WI38 (cell line): ENCODE measurements around the gene SHROOM3.

Experiments used
- H3K4me3 ChIP-seq: 2 replicates; pipeline ENCODE4 v1.5.1; 2011; ENCODE audit warnings: low read depth, mild to moderate bottlenecking, control low read depth, low read length
- TF ChIP-seq, protein P1 (sequence below): IDR thresholded peaks from 2 replicates; pipeline ENCODE4 v1.5.1; 2012; ENCODE audit warnings: low read depth, mild to moderate bottlenecking, control low read depth, low read length

Gene SHROOM3

DNA sequence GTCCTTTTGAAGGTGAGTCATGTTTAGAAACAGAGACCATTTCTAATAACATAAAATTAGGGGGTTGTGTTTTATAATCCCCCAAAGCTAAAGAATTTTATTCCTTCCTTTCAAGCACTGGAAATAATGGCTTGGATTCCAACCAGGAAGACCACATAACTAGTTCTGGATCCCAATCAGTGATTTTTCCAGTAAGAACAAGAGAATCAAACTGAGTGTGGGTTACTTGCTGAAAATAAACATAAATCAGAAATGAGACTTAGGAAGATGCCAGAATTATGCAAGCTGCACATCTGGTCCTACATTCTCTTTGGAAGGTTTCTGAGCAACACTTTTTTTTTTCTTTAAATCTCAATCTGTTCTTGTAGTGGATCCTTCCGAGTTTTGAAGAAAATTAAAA, 386.6 kb downstream of the SHROOM3 start:
- no peak overlapping the region for H3K4me3 ChIP-seq
- TF ChIP-seq, protein P1, sequence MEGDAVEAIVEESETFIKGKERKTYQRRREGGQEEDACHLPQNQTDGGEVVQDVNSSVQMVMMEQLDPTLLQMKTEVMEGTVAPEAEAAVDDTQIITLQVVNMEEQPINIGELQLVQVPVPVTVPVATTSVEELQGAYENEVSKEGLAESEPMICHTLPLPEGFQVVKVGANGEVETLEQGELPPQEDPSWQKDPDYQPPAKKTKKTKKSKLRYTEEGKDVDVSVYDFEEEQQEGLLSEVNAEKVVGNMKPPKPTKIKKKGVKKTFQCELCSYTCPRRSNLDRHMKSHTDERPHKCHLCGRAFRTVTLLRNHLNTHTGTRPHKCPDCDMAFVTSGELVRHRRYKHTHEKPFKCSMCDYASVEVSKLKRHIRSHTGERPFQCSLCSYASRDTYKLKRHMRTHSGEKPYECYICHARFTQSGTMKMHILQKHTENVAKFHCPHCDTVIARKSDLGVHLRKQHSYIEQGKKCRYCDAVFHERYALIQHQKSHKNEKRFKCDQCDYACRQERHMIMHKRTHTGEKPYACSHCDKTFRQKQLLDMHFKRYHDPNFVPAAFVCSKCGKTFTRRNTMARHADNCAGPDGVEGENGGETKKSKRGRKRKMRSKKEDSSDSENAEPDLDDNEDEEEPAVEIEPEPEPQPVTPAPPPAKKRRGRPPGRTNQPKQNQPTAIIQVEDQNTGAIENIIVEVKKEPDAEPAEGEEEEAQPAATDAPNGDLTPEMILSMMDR = no peak

DNA sequence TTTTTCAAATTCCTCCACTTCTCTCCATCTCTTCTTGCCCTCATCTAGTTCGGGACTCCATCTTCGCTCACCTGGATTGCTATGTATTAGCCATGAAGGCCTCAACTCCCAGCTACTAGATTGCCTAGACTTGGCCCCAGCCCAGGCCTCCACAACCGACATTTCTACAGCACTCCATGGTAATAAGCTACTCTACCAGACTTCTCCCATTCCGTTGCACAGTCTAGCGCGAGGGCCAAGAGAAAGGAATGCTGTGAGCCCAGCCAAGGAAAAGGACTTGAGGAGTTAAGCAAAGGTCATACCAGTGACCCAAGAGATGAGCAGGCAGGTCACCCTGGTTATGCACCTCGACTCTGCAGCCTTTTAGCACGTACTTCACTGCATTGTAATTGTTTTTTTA, 387.3 kb downstream of the SHROOM3 start:
- TF ChIP-seq, protein P1 = no peak
- no peak overlapping the region for H3K4me3 ChIP-seq

DNA sequence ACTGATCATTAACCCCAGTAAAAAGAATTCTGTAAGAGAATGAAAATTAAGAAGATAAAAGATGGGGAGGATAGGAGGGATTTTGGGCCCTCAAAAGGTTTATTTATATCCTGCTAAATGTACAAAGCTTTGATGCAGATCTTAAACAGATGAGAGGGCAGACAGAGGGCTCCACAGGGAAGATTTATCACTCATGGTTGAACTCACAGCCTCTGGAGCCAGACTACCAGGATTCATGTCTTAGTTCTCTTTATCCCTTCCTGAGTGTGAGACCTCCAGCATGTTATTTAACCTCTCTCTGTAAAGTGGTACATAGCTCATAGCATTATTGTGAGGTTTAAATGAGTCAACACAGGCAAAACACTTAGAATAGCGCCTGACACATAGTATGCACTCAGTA, 388.5 kb downstream of the SHROOM3 start:
- no peak overlapping the region for H3K4me3 ChIP-seq
- TF ChIP-seq, protein P1 = no peak

DNA sequence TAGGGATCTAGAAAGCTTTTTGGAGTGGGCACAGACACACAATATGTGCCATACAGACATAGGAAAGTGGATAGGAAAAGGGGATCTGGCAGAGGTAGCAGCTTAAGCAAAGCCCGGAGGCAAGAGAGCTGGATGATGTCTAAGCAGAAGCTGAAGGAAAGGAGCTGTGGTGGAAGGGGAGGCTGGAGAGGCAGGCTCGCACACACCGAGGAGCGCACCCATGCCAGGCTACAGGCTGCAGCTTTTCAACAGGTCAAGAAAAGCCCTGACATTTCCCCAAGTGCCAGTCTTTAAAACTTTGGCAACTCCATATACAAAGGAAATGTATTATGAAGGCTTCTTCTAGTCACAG, 395.6 kb downstream of the SHROOM3 start:
- TF ChIP-seq, protein P1 = no peak
- H3K4me3 ChIP-seq = peak overlapping the region; percentile 33; the same call in 1 of the 2 replicates

DNA sequence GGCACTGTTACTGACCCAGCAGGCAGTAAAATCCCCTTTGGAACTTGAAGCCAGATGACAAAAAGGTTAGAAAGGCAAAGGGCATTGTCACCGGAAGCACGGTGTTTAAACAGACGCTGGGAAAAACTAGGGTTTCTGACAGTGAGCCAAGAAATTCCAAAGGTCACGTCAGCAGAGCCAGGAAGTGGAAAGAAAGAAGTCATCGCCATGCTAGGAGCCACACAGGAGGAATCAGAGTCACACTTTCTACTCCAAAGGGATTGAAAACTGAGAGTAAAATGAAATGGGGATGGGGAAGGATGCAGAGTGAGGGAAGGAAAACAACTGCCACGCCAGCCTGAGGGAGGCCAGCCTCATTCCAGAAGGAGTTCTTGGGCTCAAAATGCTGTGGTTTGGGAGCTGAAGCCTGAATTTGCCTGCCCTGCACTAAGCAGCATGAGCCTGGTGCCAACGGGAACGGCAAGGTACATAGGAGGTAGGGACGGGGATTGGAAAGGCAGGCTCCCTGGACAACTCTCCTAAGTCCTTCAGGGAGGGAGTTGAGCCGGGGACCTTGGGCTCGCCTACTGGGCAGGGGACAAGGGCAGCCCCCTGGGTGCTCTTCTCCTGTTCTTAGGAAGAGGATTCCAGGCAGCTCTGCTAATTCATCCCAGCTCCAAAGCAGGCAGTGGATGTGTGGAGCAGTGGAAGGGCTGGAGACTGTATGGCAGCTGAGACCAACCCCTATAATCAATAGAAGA, 396.1 kb downstream of the SHROOM3 start:
- TF ChIP-seq, protein P1 = no peak
- H3K4me3 ChIP-seq = peak overlapping the region; percentile 33

DNA sequence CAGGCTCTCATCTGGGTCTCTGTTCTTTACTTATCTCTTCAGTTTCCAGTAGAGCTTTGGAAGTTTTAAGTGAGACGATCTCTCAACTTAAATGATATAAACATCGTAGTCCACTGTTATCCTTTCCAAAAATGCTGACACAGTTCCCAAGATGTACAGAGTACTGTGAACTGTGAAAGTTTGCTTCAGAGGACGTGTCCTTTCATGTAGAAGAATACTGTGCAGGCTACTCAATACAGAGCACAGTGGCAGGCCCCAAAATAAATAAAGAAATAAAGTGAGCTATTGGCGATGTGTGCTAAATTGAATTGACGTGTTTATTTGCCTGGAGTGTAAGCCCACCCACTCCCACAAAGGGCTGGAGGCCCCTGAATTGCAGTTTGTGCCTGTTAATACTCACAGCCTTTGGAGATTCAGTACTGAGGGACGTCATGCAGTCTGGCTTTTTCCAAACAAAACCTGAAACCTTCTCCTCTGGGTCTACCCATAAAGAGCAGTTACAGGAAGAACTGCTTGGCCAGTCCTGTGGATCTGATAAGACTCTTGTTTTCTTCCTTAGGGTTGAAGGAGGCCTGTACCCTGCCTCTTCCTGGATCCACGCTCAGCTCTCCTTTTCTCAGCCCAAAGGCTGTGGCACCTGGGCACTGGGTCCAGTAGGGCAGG, 396.8 kb downstream of the SHROOM3 start:
- H3K4me3 ChIP-seq = peak overlapping the region; percentile 33; the same call in 1 of the 2 replicates
- TF ChIP-seq, protein P1 = no peak
